Mesenchymal stem cell (in vitro differentiated cells and primary cell): ENCODE results near the gene POLR2E.

Source experiments
- DNase-seq: peaks from one replicate; pipeline ENCODE4 v3.0.0-alpha.2; 2013
- H2AFZ ChIP-seq: one replicate; pipeline ENCODE4 v1.6.1; 2013; ENCODE audit warnings: low read depth, mild to moderate bottlenecking, control low read depth, inconsistent platforms, low read length, moderate library complexity
- H2AK5ac ChIP-seq: 2 replicates; pipeline ENCODE4 v1.6.1; 2013; ENCODE audit warnings: low read length, moderate library complexity, mild to moderate bottlenecking, inconsistent platforms; ENCODE audit not compliant: severe bottlenecking
- H2BK120ac ChIP-seq: one replicate; pipeline ENCODE4 v1.6.1; 2013; ENCODE audit warnings: low read depth, mild to moderate bottlenecking, inconsistent platforms, low read length, moderate library complexity
- H2BK12ac ChIP-seq, 2 experiments: one replicate each; pipeline ENCODE4 v1.6.1; 2013; ENCODE audit warnings: inconsistent platforms in 2 of 2, low read length in 2 of 2, mild to moderate bottlenecking in 2 of 2, moderate library complexity in 2 of 2, control low read depth in 1 of 2
- H2BK15ac ChIP-seq: one replicate; pipeline ENCODE4 v1.6.1; 2013; ENCODE audit warnings: mild to moderate bottlenecking, low read depth, inconsistent platforms; ENCODE audit not compliant: poor library complexity, severe bottlenecking
- H2BK5ac ChIP-seq: 2 replicates; pipeline ENCODE4 v1.6.1; 2013; ENCODE audit warnings: low read depth, mild to moderate bottlenecking, low read length, control low read depth, inconsistent platforms; ENCODE audit not compliant: poor library complexity, severe bottlenecking
- H3K14ac ChIP-seq, 2 experiments: one replicate each; pipeline ENCODE4 v1.6.1; 2013; ENCODE audit warnings: inconsistent platforms in 2 of 2, low read length in 2 of 2, control low read depth in 1 of 2, mild to moderate bottlenecking in 1 of 2, moderate library complexity in 1 of 2
- H3K18ac ChIP-seq, 2 experiments: one replicate each; pipeline ENCODE4 v1.6.1; 2013; ENCODE audit warnings: inconsistent platforms in 2 of 2, low read length in 2 of 2, control low read depth in 1 of 2, low read depth in 1 of 2, mild to moderate bottlenecking in 1 of 2
- H3K23ac ChIP-seq, 2 experiments: one replicate each; pipeline ENCODE4 v1.6.1; 2013; ENCODE audit warnings: inconsistent platforms in 2 of 2, low read length in 2 of 2, mild to moderate bottlenecking in 2 of 2, moderate library complexity in 2 of 2, control low read depth in 1 of 2
- H3K27ac ChIP-seq: 2 replicates; pipeline ENCODE4 v1.5.1; 2013; ENCODE audit warnings: mild to moderate bottlenecking, moderate library complexity, low read length, control low read depth, inconsistent platforms; ENCODE audit not compliant: poor library complexity, severe bottlenecking
- H3K27me3 ChIP-seq, 2 experiments: 2 replicates each; pipeline versions ENCODE4 v1.6.1 to v1.7.0; 2013; ENCODE audit warnings: low read length in 2 of 2, mild to moderate bottlenecking in 2 of 2, moderate library complexity in 2 of 2, control low read depth in 1 of 2, inconsistent platforms in 1 of 2; ENCODE audit not compliant: control insufficient read depth in 1 of 2, insufficient read depth in 1 of 2
- H3K36me3 ChIP-seq, 2 experiments: 2 replicates each; pipeline versions ENCODE4 v1.6.1 to v1.7.0; 2013; ENCODE audit warnings: low read length in 2 of 2, control low read depth in 1 of 2, inconsistent platforms in 1 of 2, low read depth in 1 of 2, mild to moderate bottlenecking in 1 of 2; ENCODE audit not compliant: insufficient read depth in 2 of 2, control insufficient read depth in 1 of 2
- H3K4ac ChIP-seq, 2 experiments: one replicate each; pipeline ENCODE4 v1.6.1; 2013; ENCODE audit warnings: inconsistent platforms in 2 of 2, low read length in 2 of 2, mild to moderate bottlenecking in 2 of 2, moderate library complexity in 2 of 2, control low read depth in 1 of 2, low read depth in 1 of 2
- H3K4me1 ChIP-seq: 2 replicates; pipeline ENCODE4 v1.6.1; 2013; ENCODE audit warnings: low read depth, low read length, control low read depth; ENCODE audit not compliant: control insufficient read depth, insufficient read depth
- H3K4me2 ChIP-seq: 2 replicates; pipeline ENCODE4 v1.6.1; 2013; ENCODE audit warnings: low read length, mild to moderate bottlenecking, inconsistent platforms; ENCODE audit not compliant: poor library complexity, severe bottlenecking
- H3K4me3 ChIP-seq, 2 experiments: 2 replicates each; pipeline versions ENCODE4 v1.5.1 to v1.7.0; 2013; ENCODE audit warnings: low read length in 2 of 2, mild to moderate bottlenecking in 2 of 2, control low read depth in 1 of 2, low read depth in 1 of 2; ENCODE audit not compliant: insufficient read depth in 1 of 2
- H3K79me1 ChIP-seq: replicated peaks from 2 replicates; pipeline ENCODE4 v1.6.1; 2013; ENCODE audit warnings: mild to moderate bottlenecking, control low read depth, low read length, inconsistent platforms; ENCODE audit not compliant: poor library complexity, severe bottlenecking
- H3K9ac ChIP-seq: 2 replicates; pipeline ENCODE4 v1.7.0; 2013; ENCODE audit warnings: mild to moderate bottlenecking, low read length, moderate library complexity
- H3K9me3 ChIP-seq: 2 replicates; pipeline ENCODE4 v1.7.0; 2013; ENCODE audit warnings: mild to moderate bottlenecking, low read length; ENCODE audit not compliant: control insufficient read depth
- H4K8ac ChIP-seq: one replicate; pipeline ENCODE4 v1.6.1; 2013; ENCODE audit warnings: inconsistent platforms, mild to moderate bottlenecking, low read length, moderate library complexity
- H4K91ac ChIP-seq: one replicate; pipeline ENCODE4 v1.6.1; 2013; ENCODE audit warnings: mild to moderate bottlenecking, low read length, inconsistent platforms
- WGBS: methylation state at CpG from one replicate; pipeline ENCODE4 v1.1.7; 2013; ENCODE audit warnings: mixed read lengths; 5-methylcytosine and 5-hydroxymethylcytosine counted together

The POLR2E gene

DNA sequence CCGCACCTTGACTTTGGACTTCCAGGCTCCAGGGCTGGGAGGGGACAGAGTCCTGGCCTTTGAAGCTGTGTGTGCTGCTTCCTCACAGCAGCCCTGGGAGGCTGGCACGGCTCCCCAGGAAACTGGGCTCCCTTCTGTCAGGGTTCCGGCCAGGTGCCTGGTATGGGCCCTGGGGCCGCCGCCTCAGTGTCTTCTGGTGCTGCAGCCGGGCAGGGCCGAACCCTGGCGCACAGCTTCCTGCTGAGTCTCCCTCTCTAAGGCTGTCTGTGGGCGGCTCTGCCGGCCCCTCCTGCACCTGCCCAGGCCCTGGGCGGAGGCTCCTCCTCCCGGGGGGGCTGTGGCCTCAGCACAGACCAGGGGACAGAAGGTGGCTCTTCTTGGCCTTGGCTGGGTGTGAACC, 41.0 kb upstream of the POLR2E start:
- Histone ChIP-seq H4K8ac (no peak overlapping the region), H4K91ac (no peak overlapping the region), H2AK5ac (no peak overlapping the region), H2BK120ac (no peak overlapping the region), H3K4me2 (no peak overlapping the region), H3K4me1 (peaks cover 34% of the 10 kb centered on the region), H3K27ac (no peak overlapping the region), H3K27me3 (no peaks in the 10 kb centered on the region), H3K4me3 (no peak overlapping the region), H3K23ac (no peak overlapping the region), H2BK15ac (no peak overlapping the region), H3K9ac (no peak overlapping the region), H3K18ac (no peak overlapping the region), H2AFZ (no peak overlapping the region), H2BK5ac (no peak overlapping the region), H3K4ac (no peak overlapping the region), H3K9me3 (no peaks in the 10 kb centered on the region), H3K36me3 (peaks cover 38 to 67% of the 10 kb centered on the region in 2 experiments), H2BK12ac (no peak overlapping the region), H3K14ac (no peak overlapping the region), H3K79me1 (peaks cover 28% of the 10 kb centered on the region)
- WGBS: 93% methylated on average over 12 of the region's 12 CpGs
- DNase-seq: no peak

GRCh38 chr19:1135454-1135853, 40.3 kb upstream of the POLR2E start:
- H2BK5ac ChIP-seq: no peak overlapping the region
- no peak overlapping the region for H2BK120ac ChIP-seq
- no peak overlapping the region for H3K4me2 ChIP-seq
- H3K4ac ChIP-seq: no peak overlapping the region
- no peaks in the 10 kb centered on the region for H3K27me3 ChIP-seq
- peaks cover 34 to 63% of the 10 kb centered on the region in 2 experiments for H3K36me3 ChIP-seq
- no peak overlapping the region for H3K18ac ChIP-seq
- H3K9me3 ChIP-seq: no peaks in the 10 kb centered on the region
- no peak for DNase-seq
- H3K4me1 ChIP-seq: peaks cover 40% of the 10 kb centered on the region
- no peak overlapping the region for H3K9ac ChIP-seq
- no peak overlapping the region for H2AFZ ChIP-seq
- H2BK15ac ChIP-seq: no peak overlapping the region
- H3K79me1 ChIP-seq: peaks cover 26% of the 10 kb centered on the region
- H3K4me3 ChIP-seq: no peak overlapping the region
- H3K14ac ChIP-seq: no peak overlapping the region
- 97% methylated on average over 17 of the region's 17 CpGs for WGBS
- H4K8ac ChIP-seq: no peak overlapping the region
- no peak overlapping the region for H2AK5ac ChIP-seq
- no peak overlapping the region for H3K27ac ChIP-seq
- H2BK12ac ChIP-seq: peak overlapping the region in 1 of 2 experiments; percentile 29
- no peak overlapping the region for H4K91ac ChIP-seq
- no peak overlapping the region for H3K23ac ChIP-seq

- Histone ChIP-seq H3K4me2 (no peak overlapping the region), H2BK5ac (no peak overlapping the region), H3K4ac (peak overlapping the region in 1 of 2 experiments; percentile 5), H3K4me1 (peaks cover 47% of the 10 kb centered on the region), H3K23ac (no peak overlapping the region), H3K9me3 (no peaks in the 10 kb centered on the region), H2BK12ac (peak overlapping the region in 1 of 2 experiments; percentile 46), H2AFZ (no peak overlapping the region), H4K91ac (no peak overlapping the region), H3K18ac (peak overlapping the region in 1 of 2 experiments; percentile 54), H2BK120ac (no peak overlapping the region), H3K27me3 (no peaks in the 10 kb centered on the region), H2BK15ac (no peak overlapping the region), H4K8ac (no peak overlapping the region), H3K36me3 (peaks cover 41 to 65% of the 10 kb centered on the region in 2 experiments), H3K14ac (peak overlapping the region in 1 of 2 experiments; percentile 5), H3K9ac (no peak overlapping the region), H3K4me3 (no peak overlapping the region), H3K27ac (no peak overlapping the region), H2AK5ac (no peak overlapping the region), H3K79me1 (peaks cover 24% of the 10 kb centered on the region)
- 97% methylated on average over 11 of the region's 11 CpGs for WGBS
- no peak for DNase-seq
These were observed 39.3 kb upstream of the POLR2E start for GRCh38 chr19:1134431-1134830.

DNA sequence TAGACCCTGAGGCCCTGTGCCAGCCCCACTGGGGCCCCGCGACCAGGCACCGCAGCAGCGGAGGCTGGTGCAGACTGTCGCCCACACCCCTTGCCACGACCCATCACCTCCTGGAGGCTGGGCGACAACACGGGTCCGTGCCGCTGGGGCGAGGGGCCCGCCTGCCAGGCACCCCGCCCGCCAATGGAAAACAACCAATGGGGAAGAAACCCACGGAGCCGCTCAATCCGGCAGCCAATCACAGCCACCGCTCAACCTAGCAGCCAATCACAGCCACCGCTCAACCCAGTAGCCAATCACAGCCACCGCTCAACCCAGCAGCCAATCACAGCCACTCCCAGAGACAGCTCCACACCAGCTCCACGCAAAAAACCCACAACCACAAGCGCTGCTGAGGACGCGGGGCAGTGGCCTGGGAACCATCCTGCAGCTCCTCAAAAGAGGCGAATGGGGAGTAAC, 38.3 kb upstream of the POLR2E start:
- Histone ChIP-seq H2AK5ac (peak overlapping the region; percentile 89), H3K79me1 (peaks cover 24% of the 10 kb centered on the region), H3K4me1 (peaks cover 54% of the 10 kb centered on the region), H3K14ac (peak overlapping the region in 1 of 2 experiments; percentile 79), H3K23ac (peak overlapping the region in 1 of 2 experiments; percentile 70), H3K4me3 (no peak overlapping the region), H3K9me3 (no peaks in the 10 kb centered on the region), H4K8ac (peak overlapping the region; percentile 64), H3K18ac (peak overlapping the region; percentile 93 to 97), H3K4ac (peak overlapping the region; percentile 84 to 94), H3K4me2 (no peak overlapping the region), H2BK120ac (peak overlapping the region; percentile 90), H3K9ac (no peak overlapping the region), H2BK5ac (no peak overlapping the region), H3K27me3 (no peaks in the 10 kb centered on the region), H2AFZ (no peak overlapping the region), H2BK15ac (peak overlapping the region; percentile 94), H3K27ac (no peak overlapping the region), H3K36me3 (peaks cover 36 to 59% of the 10 kb centered on the region in 2 experiments), H2BK12ac (peak overlapping the region; percentile 69 to 70), H4K91ac (peak overlapping the region; percentile 95)
- WGBS: 97% methylated on average over 25 of the region's 25 CpGs
- no peak for DNase-seq
